ENCODE data around the gene BNIP3.
A peak's percentile ranks its signal among the peaks of the same experiment; 100 is the strongest.

BNIP3 gene

DNA sequence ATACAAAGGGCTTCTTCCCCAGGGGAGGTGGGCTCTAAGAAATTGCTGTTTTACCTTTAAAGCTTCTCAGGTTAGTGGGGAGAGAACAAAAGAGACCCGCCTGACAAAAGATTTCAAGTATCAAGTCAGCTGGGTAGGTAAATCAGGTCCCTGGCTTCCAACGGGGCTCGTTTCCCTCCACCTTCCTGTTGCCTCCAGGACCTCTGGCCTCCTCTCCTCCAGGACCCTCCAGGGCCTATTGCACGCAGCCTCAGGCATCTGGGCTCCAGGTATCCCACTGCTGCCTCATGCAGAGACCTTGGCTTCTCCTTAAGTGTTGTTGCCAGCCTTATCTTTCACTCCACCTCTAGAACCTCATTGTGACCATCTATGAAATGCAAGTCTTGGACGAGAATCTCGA is 2.9 kb downstream of the BNIP3 start:
- peak overlapping the region; percentile 67 for H3K27ac Mint-ChIP-seq
- peaks cover 56% of the 10 kb centered on the region for H3K36me3 Mint-ChIP-seq
- no peak for DNase-seq
- H3K9me3 Mint-ChIP-seq: no peaks in the 10 kb centered on the region
- peak overlapping the region; percentile 79 for H3K4me3 Mint-ChIP-seq
- peaks cover 74% of the 10 kb centered on the region for H3K4me1 Mint-ChIP-seq
- CTCF ChIA-PET: interaction anchor here (0.9 to 1.0 kb wide), 2 partner anchors 64 to 93 kb away, joined by 3 to 4 read pairs; no protein-coding TSS in a partner anchor
- peaks cover 18% of the 10 kb centered on the region for H3K27me3 Mint-ChIP-seq

DNA sequence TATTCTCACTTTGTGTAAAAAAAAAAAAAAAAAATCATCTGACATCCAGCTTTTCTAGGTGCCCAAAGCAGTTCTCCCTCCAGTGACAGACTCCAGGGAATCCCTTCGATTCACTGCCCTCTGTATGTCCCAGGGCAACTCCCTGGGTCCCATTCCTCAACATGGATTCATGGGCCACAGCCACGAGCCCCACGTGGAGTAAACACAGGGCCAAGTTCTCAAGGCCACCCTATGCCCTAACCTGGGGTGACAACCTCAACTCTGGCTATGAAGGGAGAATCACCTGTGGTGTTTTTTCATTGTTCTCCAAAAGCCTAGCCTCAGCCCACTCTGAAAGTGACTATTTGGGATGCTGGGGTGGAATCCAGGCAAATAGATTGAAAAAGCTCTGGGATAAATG is 3.4 kb downstream of the BNIP3 start:
- peaks cover 60% of the 10 kb centered on the region for H3K36me3 Mint-ChIP-seq
- H3K4me3 Mint-ChIP-seq: peak overlapping the region; percentile 79
- CTCF ChIA-PET: interaction anchor here (0.9 to 1.0 kb wide), 2 partner anchors 65 to 93 kb away, joined by 3 to 4 read pairs; no protein-coding TSS in a partner anchor
- DNase-seq: no peak
- peaks cover 17% of the 10 kb centered on the region for H3K27me3 Mint-ChIP-seq
- H3K9me3 Mint-ChIP-seq: no peaks in the 10 kb centered on the region
- peaks cover 78% of the 10 kb centered on the region for H3K4me1 Mint-ChIP-seq
- no peak overlapping the region for H3K27ac Mint-ChIP-seq

DNA sequence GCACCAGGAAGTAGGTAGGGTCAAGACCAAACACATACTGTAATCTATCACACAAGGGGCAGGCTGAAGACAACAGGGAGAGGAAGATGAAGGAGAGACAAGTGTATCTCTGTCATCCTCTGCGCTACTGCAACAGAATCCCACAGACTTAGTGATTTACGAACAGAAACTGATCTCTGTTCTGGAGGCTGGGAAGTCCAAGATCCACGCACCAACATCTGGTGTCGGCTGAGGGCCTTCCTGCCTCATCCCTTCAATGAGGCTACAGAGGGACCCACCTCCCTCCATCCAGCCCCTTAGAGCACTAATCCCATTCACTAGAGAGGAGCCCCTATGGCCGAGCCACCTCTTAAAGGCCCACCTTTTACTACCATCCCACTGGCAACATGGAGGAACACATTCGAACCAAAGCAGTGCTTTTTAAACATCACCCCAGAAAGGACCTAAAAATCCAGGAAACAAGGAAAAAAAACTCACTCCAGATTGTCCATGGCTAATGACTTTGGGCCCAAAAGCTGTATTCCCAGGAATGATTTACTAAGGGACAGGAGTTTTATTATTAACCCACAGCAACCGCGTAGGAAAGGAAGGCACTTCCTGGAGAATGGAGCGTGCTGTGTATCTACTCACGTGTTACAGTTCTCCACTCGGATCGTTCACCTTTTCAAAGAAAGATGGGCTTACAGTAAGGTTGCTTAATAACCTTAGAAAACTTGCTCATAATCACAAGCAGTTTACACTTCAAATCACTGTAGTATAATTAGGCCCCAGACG is 4.2 kb downstream of the BNIP3 start:
- Mint-ChIP-seq H3K4me3 (peak overlapping the region; percentile 79), H3K9me3 (no peaks in the 10 kb centered on the region), H3K4me1 (peaks cover 81% of the 10 kb centered on the region), H3K27me3 (peaks cover 9% of the 10 kb centered on the region), H3K36me3 (peaks cover 63% of the 10 kb centered on the region), H3K27ac (no peak overlapping the region)
- DNase-seq: no peak
- CTCF ChIA-PET: no interaction called here

DNA sequence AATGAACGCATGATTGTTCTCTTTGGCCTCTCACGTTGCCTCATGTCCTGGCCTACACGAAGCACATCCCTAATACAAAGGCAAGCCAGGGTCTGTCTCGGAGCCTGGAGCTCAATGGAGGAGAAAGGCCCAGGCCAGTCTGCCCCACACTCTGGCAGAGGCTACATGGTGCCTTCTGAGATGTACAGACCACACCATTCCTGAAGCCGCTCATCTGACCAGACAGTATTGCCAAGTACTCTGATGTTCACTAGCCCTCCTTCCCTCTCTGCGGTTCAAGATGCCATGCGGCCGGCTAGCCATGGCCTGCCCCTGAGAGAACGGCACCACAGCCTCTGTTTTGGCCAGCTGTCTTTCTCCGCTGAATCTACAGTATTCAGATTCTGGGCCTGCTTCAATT is 5.9 kb downstream of the BNIP3 start:
- Mint-ChIP-seq H3K4me3 (peak overlapping the region; percentile 38), H3K9me3 (no peaks in the 10 kb centered on the region), H3K36me3 (peaks cover 73% of the 10 kb centered on the region), H3K4me1 (peaks cover 92% of the 10 kb centered on the region), H3K27ac (peak overlapping the region; percentile 24), H3K27me3 (peaks cover 2% of the 10 kb centered on the region)
- CTCF ChIA-PET: interaction anchor here (2.1 to 3.4 kb wide), 2 partner anchors 47 to 90 kb away, joined by 7 to 14 read pairs; no protein-coding TSS in a partner anchor
- no peak for DNase-seq

DNA sequence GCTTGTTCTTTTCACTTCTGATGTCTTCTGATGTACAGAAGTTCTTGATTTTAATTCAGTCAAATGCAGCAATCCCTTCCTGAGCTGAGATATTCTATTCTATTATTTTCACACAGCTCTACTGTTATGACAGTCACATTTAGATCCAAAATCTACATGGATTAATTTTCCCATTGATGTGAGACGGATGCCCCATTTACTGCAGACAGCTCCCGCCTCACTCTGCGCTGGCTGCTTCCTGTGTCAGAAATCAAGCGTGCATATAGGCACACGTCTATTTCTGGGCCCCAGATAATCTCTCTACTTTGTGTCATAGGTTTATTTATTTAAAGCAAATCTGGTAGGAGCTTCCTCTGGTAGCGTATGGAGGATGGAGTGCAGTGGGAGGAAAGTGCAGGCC is 6.7 kb downstream of the BNIP3 start:
- CTCF ChIA-PET: interaction anchor here (2.1 to 3.4 kb wide), 2 partner anchors 48 to 89 kb away, joined by 7 to 14 read pairs; no protein-coding TSS in a partner anchor
- DNase-seq: peak; percentile 33
- no peaks in the 10 kb centered on the region for H3K27me3 Mint-ChIP-seq
- peaks cover 80% of the 10 kb centered on the region for H3K36me3 Mint-ChIP-seq
- H3K27ac Mint-ChIP-seq: peak overlapping the region; percentile 98
- peaks cover 97% of the 10 kb centered on the region for H3K4me1 Mint-ChIP-seq
- H3K4me3 Mint-ChIP-seq: peak overlapping the region; percentile 29
- no peaks in the 10 kb centered on the region for H3K9me3 Mint-ChIP-seq

DNA sequence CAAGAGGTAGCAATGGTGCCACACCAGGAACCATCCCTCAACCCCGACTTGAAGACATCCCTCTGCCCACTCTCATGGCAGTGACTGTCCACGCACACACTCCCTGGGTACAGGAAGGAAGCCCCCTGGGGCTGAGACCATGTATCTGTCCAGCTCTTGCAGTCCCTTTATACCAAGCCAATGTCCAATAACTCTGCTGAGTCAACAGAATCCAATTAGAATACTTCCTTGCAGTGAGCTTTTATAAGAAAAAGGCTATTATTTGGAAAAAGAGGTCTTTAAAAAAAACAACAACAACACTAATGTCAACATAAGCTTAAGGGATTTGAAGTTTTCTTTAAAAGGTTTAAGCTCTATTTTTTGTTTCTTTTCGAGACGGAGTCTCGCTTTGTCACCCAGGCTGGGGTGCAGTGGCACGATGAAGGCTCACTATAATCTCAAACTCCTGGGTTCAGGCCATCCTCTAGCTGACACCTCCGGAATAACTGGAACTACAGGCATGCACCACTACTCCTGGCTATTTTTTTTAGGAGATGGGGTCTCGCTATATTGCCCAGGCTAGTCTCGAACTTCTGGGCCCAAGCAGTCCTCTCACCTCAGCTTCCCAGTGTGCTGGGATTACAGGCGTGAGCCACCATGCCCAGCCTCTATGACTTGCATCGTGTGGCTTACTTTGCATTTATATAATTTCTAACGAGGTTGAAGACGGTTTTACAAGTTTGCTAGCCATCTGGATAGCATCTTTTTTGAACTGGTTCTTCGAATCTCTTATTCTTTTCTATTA is 7.5 kb downstream of the BNIP3 start:
- H3K27ac Mint-ChIP-seq: peak overlapping the region; percentile 98
- no peaks in the 10 kb centered on the region for H3K9me3 Mint-ChIP-seq
- no peaks in the 10 kb centered on the region for H3K27me3 Mint-ChIP-seq
- peaks cover 74% of the 10 kb centered on the region for H3K36me3 Mint-ChIP-seq
- DNase-seq: no peak
- CTCF ChIA-PET: interaction anchor here (2.1 to 3.4 kb wide), 2 partner anchors 49 to 88 kb away, joined by 7 to 14 read pairs; no protein-coding TSS in a partner anchor
- peaks cover 90% of the 10 kb centered on the region for H3K4me1 Mint-ChIP-seq
- peak overlapping the region; percentile 73 for H3K4me3 Mint-ChIP-seq

DNA sequence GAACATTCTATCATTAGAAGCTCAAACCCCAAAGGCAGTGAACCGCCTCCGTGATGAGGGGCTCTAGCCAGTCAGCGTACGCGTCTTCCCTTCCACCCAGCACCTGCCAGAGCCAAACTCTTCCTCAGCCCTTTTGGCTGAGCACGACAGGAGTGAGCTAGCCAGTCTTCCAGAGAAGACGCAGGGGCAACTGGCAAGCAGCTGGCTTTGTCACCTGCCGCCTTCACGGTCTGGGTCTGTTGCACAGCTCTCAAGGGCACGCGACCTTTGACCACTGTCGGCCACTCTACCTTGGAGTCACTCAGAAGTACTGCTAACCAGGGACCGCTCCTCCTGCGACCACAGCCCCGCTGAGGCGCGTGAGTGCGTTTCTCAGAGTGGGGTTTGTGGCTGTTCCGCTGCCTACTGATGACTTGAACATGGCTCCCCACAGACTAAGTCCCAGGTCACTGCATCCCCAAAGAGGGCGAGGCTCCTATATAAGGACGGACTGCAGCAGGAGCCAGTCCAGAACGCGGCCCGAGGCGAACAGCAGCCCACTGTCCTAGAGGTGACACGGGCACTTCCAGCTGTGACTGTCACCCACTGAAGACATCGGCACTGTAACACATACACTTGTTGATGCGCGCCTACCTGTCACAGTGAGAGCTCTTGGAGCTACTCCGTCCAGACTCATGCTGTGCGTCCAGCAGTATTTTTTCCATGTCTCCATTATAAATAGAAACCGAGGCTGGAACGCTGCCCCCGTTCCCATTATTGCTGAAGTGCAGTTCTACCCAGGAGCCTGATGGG is 8.4 kb downstream of the BNIP3 start:
- Mint-ChIP-seq H3K27me3 (no peaks in the 10 kb centered on the region), H3K4me3 (peak overlapping the region; percentile 73), H3K4me1 (peaks cover 82% of the 10 kb centered on the region), H3K27ac (peak overlapping the region; percentile 98), H3K36me3 (peaks cover 78% of the 10 kb centered on the region), H3K9me3 (no peaks in the 10 kb centered on the region)
- CTCF ChIA-PET: interaction anchor here (1.1 to 3.4 kb wide), 4 partner anchors 7 to 87 kb away, joined by 3 to 14 read pairs (median 5); no protein-coding TSS in a partner anchor
- peak; percentile 48 for DNase-seq

DNA sequence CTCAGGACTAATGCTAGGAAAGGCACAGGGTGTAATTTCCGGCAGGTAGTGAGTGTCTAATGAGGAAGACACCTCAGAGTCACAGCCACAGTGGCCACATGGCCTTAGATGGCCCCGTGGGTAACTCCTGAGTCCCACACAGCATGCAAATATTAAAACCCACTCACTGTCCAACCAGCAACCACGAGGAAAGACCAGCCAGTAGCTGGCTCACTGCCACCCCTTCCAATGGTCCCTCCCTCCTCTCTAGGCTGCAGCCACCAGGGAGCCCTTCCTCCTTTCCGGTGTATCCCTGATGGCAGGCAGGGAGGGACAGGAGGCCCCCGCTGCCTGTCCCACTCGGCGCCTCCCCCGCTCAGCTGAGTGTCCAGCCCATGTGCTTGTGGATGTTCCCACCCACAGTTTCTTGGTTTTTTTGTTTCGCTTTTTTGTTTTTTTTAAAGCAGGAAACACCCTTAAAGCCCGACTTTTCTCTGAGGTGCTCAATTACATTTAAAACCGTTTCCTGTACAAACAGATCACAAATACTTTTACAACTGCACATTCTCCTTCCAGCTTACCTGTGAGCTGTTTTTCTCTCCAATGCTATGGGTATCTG is 9.2 kb downstream of the BNIP3 start:
- CTCF ChIA-PET: interaction anchor here (0.8 to 3.4 kb wide), 5 partner anchors 8 to 87 kb away, joined by 3 to 14 read pairs (median 4); no protein-coding TSS in a partner anchor
- Mint-ChIP-seq H3K27me3 (no peaks in the 10 kb centered on the region), H3K9me3 (no peaks in the 10 kb centered on the region), H3K4me1 (peaks cover 75% of the 10 kb centered on the region), H3K27ac (peak overlapping the region; percentile 98), H3K36me3 (peaks cover 72% of the 10 kb centered on the region), H3K4me3 (peak overlapping the region; percentile 73)
- peak; percentile 75 for DNase-seq

DNA sequence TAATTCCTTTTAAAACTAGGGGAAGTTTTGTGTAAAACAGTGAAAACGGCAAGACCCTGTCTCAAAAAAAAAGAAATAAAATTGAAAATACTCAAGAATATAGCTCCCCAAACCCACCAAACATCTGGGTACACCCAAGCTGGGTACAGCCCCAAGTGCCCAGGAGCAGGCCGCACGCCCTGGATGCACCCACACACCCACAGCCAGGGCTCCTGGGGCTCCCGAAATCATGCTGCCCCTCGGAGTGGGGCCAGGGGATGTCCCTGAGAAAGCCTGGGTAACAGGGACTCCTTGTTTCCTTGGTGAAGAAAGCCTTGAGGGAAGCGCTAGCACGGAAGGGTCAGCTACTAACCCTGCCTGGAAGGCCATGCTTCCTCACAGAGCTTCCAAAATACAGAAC is 10.1 kb downstream of the BNIP3 start:
- DNase-seq: no peak
- H3K4me1 Mint-ChIP-seq: peaks cover 66% of the 10 kb centered on the region
- peaks cover 66% of the 10 kb centered on the region for H3K36me3 Mint-ChIP-seq
- H3K27me3 Mint-ChIP-seq: no peaks in the 10 kb centered on the region
- CTCF ChIA-PET: interaction anchor here (0.8 to 1.3 kb wide), 2 partner anchors 9 to 86 kb away, joined by 3 to 6 read pairs; no protein-coding TSS in a partner anchor
- peak overlapping the region; percentile 73 for H3K4me3 Mint-ChIP-seq
- H3K27ac Mint-ChIP-seq: peak overlapping the region; percentile 98
- no peaks in the 10 kb centered on the region for H3K9me3 Mint-ChIP-seq

DNA sequence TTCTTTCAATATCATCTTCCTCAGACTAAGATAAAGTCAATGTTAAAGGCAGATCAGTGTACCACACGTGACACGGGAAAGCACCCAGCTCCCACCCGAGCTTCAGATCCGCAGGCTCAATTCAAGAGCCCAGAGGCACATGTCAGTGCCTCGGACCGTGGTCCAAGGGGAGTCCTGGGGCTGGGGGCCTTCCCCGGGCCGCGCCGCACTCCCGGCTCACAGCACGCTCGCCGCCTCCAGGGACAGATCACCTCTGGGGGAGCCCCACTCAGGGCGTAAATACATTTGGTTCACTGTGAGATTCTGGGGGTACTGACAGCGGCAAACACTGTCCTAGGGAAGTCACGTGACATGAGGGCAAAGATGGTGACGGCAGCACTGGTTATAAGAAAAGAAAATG is 10.8 kb downstream of the BNIP3 start:
- Mint-ChIP-seq H3K27ac (no peak overlapping the region), H3K4me3 (no peak overlapping the region), H3K27me3 (no peaks in the 10 kb centered on the region), H3K36me3 (peaks cover 63% of the 10 kb centered on the region), H3K9me3 (no peaks in the 10 kb centered on the region), H3K4me1 (peaks cover 63% of the 10 kb centered on the region)
- DNase-seq: no peak
- CTCF ChIA-PET: no interaction called here

DNA sequence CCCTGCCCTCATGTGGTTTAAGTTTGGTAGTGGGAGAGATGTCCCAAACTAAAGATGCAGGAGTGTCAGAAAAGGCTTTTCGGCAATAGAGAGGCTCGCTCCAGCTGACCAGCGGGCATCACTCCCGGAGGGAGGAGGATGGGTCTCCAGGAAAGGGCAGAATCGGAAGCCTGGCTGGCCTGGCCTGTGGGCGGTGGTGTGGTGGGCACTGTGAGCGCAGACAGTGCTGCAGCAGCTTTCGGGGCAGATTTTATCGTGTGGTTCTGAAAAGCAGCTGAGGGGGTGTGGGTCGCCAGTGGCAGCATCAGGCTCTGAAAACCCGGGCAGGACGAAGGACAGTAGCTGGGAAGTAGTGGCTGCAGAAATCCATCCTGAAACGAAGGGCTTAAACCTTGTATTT is 12.8 kb downstream of the BNIP3 start:
- H3K4me3 Mint-ChIP-seq: no peak overlapping the region
- no peaks in the 10 kb centered on the region for H3K9me3 Mint-ChIP-seq
- no peak for DNase-seq
- peaks cover 62% of the 10 kb centered on the region for H3K4me1 Mint-ChIP-seq
- CTCF ChIA-PET: no interaction called here
- peaks cover 58% of the 10 kb centered on the region for H3K36me3 Mint-ChIP-seq
- no peak overlapping the region for H3K27ac Mint-ChIP-seq
- H3K27me3 Mint-ChIP-seq: no peaks in the 10 kb centered on the region

DNA sequence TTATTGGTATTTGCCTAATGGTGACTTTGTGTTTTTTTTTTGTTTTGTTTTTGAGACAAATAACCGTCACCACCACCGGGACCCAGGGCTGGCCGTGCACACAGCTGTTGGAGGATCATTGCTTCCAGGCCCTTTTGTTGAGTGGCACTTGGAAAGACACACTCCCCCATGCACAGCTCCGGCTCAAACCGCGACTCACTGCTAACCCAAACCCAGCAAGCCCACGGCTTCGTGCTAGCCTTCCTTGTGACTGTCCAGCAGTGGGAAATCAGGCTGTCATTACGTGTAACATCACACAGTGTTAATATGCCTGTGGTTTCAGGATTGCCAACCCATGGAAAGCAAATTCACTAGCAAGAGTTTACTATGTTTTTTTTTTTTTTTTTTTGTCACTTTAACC is 17.4 kb downstream of the BNIP3 start:
- DNase-seq: no peak
- Mint-ChIP-seq H3K27ac (no peak overlapping the region), H3K4me1 (peaks cover 27% of the 10 kb centered on the region), H3K4me3 (no peak overlapping the region), H3K36me3 (peaks cover 27% of the 10 kb centered on the region), H3K27me3 (no peaks in the 10 kb centered on the region), H3K9me3 (no peaks in the 10 kb centered on the region)
- CTCF ChIA-PET: interaction anchor here (1.0 kb wide), 1 partner anchor 42 kb away, joined by 3 read pairs; no protein-coding TSS in a partner anchor

DNA sequence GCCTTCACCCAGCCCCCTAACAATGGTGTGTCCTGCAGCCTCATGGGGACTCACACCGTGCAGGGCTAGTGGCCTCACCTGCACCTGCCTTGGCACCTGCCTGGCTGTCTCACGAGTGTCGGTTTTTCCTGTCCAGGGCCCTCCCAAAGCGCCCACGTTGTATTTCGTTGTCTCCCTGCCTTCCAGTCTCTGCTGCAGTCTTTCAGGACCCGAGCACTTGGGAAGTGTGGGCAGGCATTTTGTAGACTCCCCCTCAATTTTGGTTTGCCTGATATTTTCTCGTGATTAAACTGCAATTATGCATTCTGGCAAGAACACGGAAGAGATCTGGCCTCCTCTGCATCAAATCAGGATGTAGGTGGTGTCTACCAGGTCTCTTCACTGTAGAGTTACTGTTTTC is 17.9 kb downstream of the BNIP3 start:
- H3K27ac Mint-ChIP-seq: peak overlapping the region; percentile 33
- CTCF ChIA-PET: no interaction called here
- peaks cover 22% of the 10 kb centered on the region for H3K36me3 Mint-ChIP-seq
- DNase-seq: no peak
- H3K9me3 Mint-ChIP-seq: no peaks in the 10 kb centered on the region
- peaks cover 27% of the 10 kb centered on the region for H3K4me1 Mint-ChIP-seq
- no peaks in the 10 kb centered on the region for H3K27me3 Mint-ChIP-seq
- no peak overlapping the region for H3K4me3 Mint-ChIP-seq
